Endothelial cell of umbilical vein (primary cell): Measurements from ENCODE around the gene DCP2. TPM values are rescaled to one million over a fixed set of nuclear protein-coding genes. Genes with fewer than 3 reads are reported as not detected.

Experiments
- BruUV-seq: library from RNA; stranded (reverse); fragments of 400-500 nt; replicated peaks from 2 replicates; lab custom pipeline; 2021; lab: Mats Ljungman, UMichigan
- CTCF ChIA-PET: fragments of 300-600, 350-600 bp; sonication (Branson Sonifier 250); formaldehyde crosslinking; loops from one replicate; lab custom pipeline; 2021; ENCODE audit warnings: antibody characterized with exemption, inconsistent platforms; lab: Charles Lee
- POLR2A ChIA-PET: fragments of 300-600, 350-600 bp; sonication (Branson Sonifier 250); formaldehyde crosslinking; loops from one replicate; lab custom pipeline; 2021; ENCODE audit warnings: antibody characterized with exemption, inconsistent platforms; lab: Charles Lee
- DNase-seq: peaks from one replicate; pipeline ENCODE4 v3.0.0-alpha.2; 2011; ENCODE audit warnings: low read depth, low spot score
- FAIRE-seq: peaks from 2 replicates; lab custom pipeline; 2011; peaks lifted over from hg19 to GRCh38; lab: Jason Lieb, UNC
- H2AFZ ChIP-seq: 2 replicates; pipeline ENCODE4 v1.6.0; 2012; ENCODE audit warnings: low read depth, low read length, control low read depth, inconsistent platforms
- H3K27ac ChIP-seq: 2 replicates; pipeline ENCODE4 v1.5.1; 2011; ENCODE audit warnings: low read depth, mild to moderate bottlenecking, control low read depth, low read length, moderate library complexity; ENCODE audit not compliant: insufficient read depth
- H3K27me3 ChIP-seq, 2 experiments: 2 replicates each; pipeline versions ENCODE4 v1.6.0 to v1.6.1; 2011; ENCODE audit warnings: low read length in 2 of 2, mixed read lengths in 1 of 2; ENCODE audit not compliant: control insufficient read depth in 2 of 2, insufficient read depth in 2 of 2
- H3K36me3 ChIP-seq, 2 experiments: 2 replicates in 1 of 2; 3 replicates in 1 of 2; pipeline ENCODE4 v1.5.1; 2011; ENCODE audit warnings: low read length in 2 of 2, mild to moderate bottlenecking in 1 of 2, moderate library complexity in 1 of 2; ENCODE audit not compliant: control insufficient read depth in 2 of 2, insufficient read depth in 2 of 2; ENCODE audit errors: extremely low read depth in 1 of 2
- H3K4me1 ChIP-seq: 3 replicates; pipeline ENCODE4 v1.5.1; 2011; ENCODE audit warnings: mild to moderate bottlenecking, low read length; ENCODE audit not compliant: control insufficient read depth, insufficient read depth; ENCODE audit errors: extremely low read depth
- H3K4me2 ChIP-seq: 2 replicates; pipeline ENCODE4 v1.6.1; 2011; ENCODE audit warnings: low read length, control low read depth, mixed read lengths; ENCODE audit not compliant: insufficient read depth
- H3K4me3 ChIP-seq, 3 experiments: fragments of 200-600 bp in 1 of 3; sonication (generic), shearing (Covaris generic) in 1 of 3; replicated peaks in 1 of 3; 2 replicates each; pipeline ENCODE4 v1.5.1; 2011 to 2016; ENCODE audit warnings: control low read depth in 3 of 3, low read length in 3 of 3, mild to moderate bottlenecking in 2 of 3, inconsistent platforms in 1 of 3, low read depth in 1 of 3, moderate library complexity in 1 of 3; ENCODE audit not compliant: insufficient read depth in 1 of 3
- H3K79me2 ChIP-seq: 2 replicates; pipeline ENCODE4 v1.6.0; 2012; ENCODE audit warnings: low read length, inconsistent platforms; ENCODE audit not compliant: control insufficient read depth, insufficient read depth
- H3K9ac ChIP-seq: replicated peaks from 2 replicates; pipeline ENCODE3; 2011; ENCODE audit warnings: low read length, control low read depth; ENCODE audit not compliant: insufficient read depth; ENCODE audit errors: extremely low read depth
- H3K9me1 ChIP-seq: replicated peaks from 3 replicates; pipeline ENCODE4 v1.6.0; 2011; ENCODE audit warnings: mild to moderate bottlenecking, low read length; ENCODE audit not compliant: control insufficient read depth, insufficient read depth; ENCODE audit errors: extremely low read depth
- H3K9me3 ChIP-seq: replicated peaks from 2 replicates; pipeline ENCODE4 v1.5.1; 2012; ENCODE audit warnings: low read length, inconsistent platforms; ENCODE audit not compliant: control insufficient read depth, insufficient read depth
- H4K20me1 ChIP-seq: replicated peaks from 2 replicates; pipeline ENCODE3; 2011; ENCODE audit warnings: mild to moderate bottlenecking, low read length; ENCODE audit not compliant: control insufficient read depth, insufficient read depth; ENCODE audit errors: extremely low read depth
- EZH2 ChIP-seq: IDR thresholded peaks from 2 replicates; pipeline ENCODE4 v1.6.1; 2012; ENCODE audit warnings: borderline replicate concordance, low read depth, mild to moderate bottlenecking, moderate library complexity, low read length, inconsistent platforms; ENCODE audit not compliant: severe bottlenecking
- FOS ChIP-seq: IDR thresholded peaks from 2 replicates; pipeline ENCODE4 v1.6.1; 2011; ENCODE audit warnings: mild to moderate bottlenecking, low read length, moderate library complexity, borderline replicate concordance; ENCODE audit not compliant: insufficient read depth
- GATA2 ChIP-seq: IDR thresholded peaks from 2 replicates; pipeline ENCODE4 v1.7.0; 2011; ENCODE audit warnings: low read depth, mild to moderate bottlenecking, moderate library complexity, mixed read lengths, low read length; ENCODE audit not compliant: insufficient read length, insufficient read depth
- JUN ChIP-seq: IDR thresholded peaks from 2 replicates; pipeline ENCODE4 v1.6.1; 2011; ENCODE audit warnings: borderline replicate concordance, low read depth; ENCODE audit not compliant: insufficient read length, insufficient read depth
- MAX ChIP-seq: IDR thresholded peaks from 2 replicates; pipeline ENCODE4 v1.6.1; 2011; ENCODE audit not compliant: insufficient read depth, insufficient read length
- MYC ChIP-seq: IDR thresholded peaks from one replicate; pipeline ENCODE4 v1.6.1; 2011; ENCODE audit warnings: mild to moderate bottlenecking, low read depth, low read length
- POLR2A ChIP-seq: IDR thresholded peaks from 2 replicates; pipeline ENCODE4 v1.6.1; 2012; ENCODE audit warnings: low read depth, mild to moderate bottlenecking, control low read depth, low read length
- POLR2AphosphoS5 ChIP-seq: IDR thresholded peaks from 2 replicates; pipeline ENCODE4 v1.6.1; 2012; ENCODE audit warnings: low read depth, mild to moderate bottlenecking, control low read depth, low read length, moderate library complexity; ENCODE audit not compliant: insufficient read depth
- dilution Hi-C: fragments of 300-500 bp; cut with MboI; formaldehyde crosslinking; loops from one replicate; pipeline ENCODE4 v1.15.0; 2019; ENCODE audit warnings: low sequenced_read_pairs; ENCODE audit not compliant: extremely low pct_ligation_motif_present
- intact Hi-C: fragments of 100-400 bp; cut with micrococcal nuclease; formaldehyde crosslinking; loops from one replicate; pipeline ENCODE4 v1.10.0; 2022
- polyA plus RNA-seq, 4 experiments: library from polyadenylated mRNA; depleted of rRNA in 3 of 4; stranded (reverse) in 3 of 4; unstranded in 1 of 4; fragments of >200 nt; gene quantifications; 2 replicates each; pipeline versions ENCODE4 v1.2.1 to v1.2.3, GENCODE V29; 2011 to 2012; ENCODE audit warnings: missing spikeins in 1 of 4
- total RNA-seq: library from RNA; stranded (reverse); gene quantifications from 2 replicates; pipeline ENCODE4 v1.2.3, GENCODE V29; 2021
- TF ChIP-seq, protein P1 (sequence below), 2 donors: IDR thresholded peaks; 1 replicate in 1 of 2; 2 replicates in 1 of 2; pipeline ENCODE4 v1.5.1; 2011; ENCODE audit warnings: low read length in 2 of 2, mild to moderate bottlenecking in 2 of 2, moderate library complexity in 2 of 2, control low read depth in 1 of 2, inconsistent platforms in 1 of 2, low read depth in 1 of 2; ENCODE audit not compliant: insufficient read depth in 1 of 2; ENCODE audit errors: extremely low read depth in 1 of 2

Gene DCP2
- total and polyA plus RNA-seq, 2 donors (not counting 3 experiments of a cell fraction or from before 2014, with no cell fraction given), result 11.3 to 60.0 TPM

DNA sequence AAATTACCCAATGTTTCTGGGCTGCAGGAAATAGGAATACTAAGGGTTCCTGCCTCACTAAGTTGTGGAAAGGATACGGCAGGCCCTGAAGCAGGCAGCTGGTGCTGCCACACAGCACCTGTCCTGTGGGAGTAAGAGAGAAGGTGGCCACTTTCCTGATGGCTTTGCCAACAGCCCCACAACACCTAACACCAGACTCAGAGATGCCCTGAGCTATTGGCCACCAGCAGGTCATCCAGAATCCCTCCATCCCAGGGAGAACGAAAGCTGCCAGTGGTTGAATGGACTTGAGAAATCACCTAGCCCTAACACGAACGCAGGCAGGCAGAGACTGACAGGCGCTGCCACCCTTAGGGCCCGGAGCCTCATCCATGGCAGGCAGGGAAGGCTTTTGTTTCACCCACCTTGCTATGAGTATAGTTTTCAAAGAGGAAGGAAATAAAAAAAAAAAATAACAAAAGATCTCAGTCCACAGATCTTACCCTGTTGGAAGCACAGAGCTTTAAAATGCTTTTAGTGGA is 82.2 kb downstream of the DCP2 start:
- Histone ChIP-seq H3K9me1 (no peaks in the 10 kb centered on the region), H3K9me3 (no peaks in the 10 kb centered on the region), H3K4me3 (no peak overlapping the region), H3K36me3 (peaks cover 4 to 6% of the 10 kb centered on the region in 2 experiments), H3K27me3 (no peaks in the 10 kb centered on the region), H3K4me1 (peaks cover 16% of the 10 kb centered on the region), H3K27ac (peak overlapping the region; percentile 81), H3K79me2 (no peaks in the 10 kb centered on the region), H3K4me2 (peak overlapping the region; percentile 53), H4K20me1 (no peaks in the 10 kb centered on the region), H3K9ac (peak overlapping the region; percentile 69), H2AFZ (peak overlapping the region; percentile 58)
- BruUV-seq, result TSS peak; percentile 59
- FAIRE-seq, result no peak
- TF ChIP-seq POLR2A (no peak), MAX (no peak), MYC (no peak), GATA2 (no peak), JUN (no peak), EZH2 (no peak), FOS (no peak), POLR2AphosphoS5 (no peak)
- TF ChIP-seq, protein P1, sequence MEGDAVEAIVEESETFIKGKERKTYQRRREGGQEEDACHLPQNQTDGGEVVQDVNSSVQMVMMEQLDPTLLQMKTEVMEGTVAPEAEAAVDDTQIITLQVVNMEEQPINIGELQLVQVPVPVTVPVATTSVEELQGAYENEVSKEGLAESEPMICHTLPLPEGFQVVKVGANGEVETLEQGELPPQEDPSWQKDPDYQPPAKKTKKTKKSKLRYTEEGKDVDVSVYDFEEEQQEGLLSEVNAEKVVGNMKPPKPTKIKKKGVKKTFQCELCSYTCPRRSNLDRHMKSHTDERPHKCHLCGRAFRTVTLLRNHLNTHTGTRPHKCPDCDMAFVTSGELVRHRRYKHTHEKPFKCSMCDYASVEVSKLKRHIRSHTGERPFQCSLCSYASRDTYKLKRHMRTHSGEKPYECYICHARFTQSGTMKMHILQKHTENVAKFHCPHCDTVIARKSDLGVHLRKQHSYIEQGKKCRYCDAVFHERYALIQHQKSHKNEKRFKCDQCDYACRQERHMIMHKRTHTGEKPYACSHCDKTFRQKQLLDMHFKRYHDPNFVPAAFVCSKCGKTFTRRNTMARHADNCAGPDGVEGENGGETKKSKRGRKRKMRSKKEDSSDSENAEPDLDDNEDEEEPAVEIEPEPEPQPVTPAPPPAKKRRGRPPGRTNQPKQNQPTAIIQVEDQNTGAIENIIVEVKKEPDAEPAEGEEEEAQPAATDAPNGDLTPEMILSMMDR (IDR thresholded peaks at IDR 0.05; ENCODE audit: extremely low read depth in 1 of 2, insufficient read depth in 1 of 2, low read depth in 1 of 2, low read length in 2 of 2), result no peak
- no peak for DNase-seq
- intact Hi-C loops (loop anchor here (1.0 to 2.0 kb wide), 2 partner anchors 7 to 236 kb away; no protein-coding TSS in a partner anchor), dilution Hi-C loops (no loop called here)
- CTCF ChIA-PET, result interaction anchor here (0.7 to 2.4 kb wide), 21 partner anchors 8 to 553 kb away, joined by 3 to 17 read pairs (median 4); no protein-coding TSS in a partner anchor
- POLR2A ChIA-PET, result interaction anchor here (1.0 to 1.3 kb wide), 3 partner anchors 8 to 272 kb away, joined by 3 to 4 read pairs (median 4); no protein-coding TSS in a partner anchor
